HepG2 (cell line): ENCODE data around the gene SYTL1. TPM values are rescaled to one million over a fixed set of nuclear protein-coding genes. Genes with fewer than 3 reads are reported as not detected.

Experiments used
- ATAC-seq: fragments of 200-7000 bp; cut with Tn5 transposase; 3 replicates; pipeline ENCODE4 v1.9.1; 2020; ENCODE audit warnings: mild to moderate bottlenecking, moderate library complexity
- BruUV-seq: library from RNA; stranded (reverse); fragments of 400-500 nt; replicated peaks from 2 replicates; lab custom pipeline; 2021; lab: Mats Ljungman, UMichigan
- CTCF ChIA-PET: fragments of 300-600 bp; formaldehyde crosslinking; extraction: SDS; loops from one replicate; lab custom pipeline; 2021; ENCODE audit warnings: low total read pairs, inconsistent platforms, low intra/inter-chr PET ratio; lab: Yijun Ruan, JAX
- POLR2A ChIA-PET: fragments of 350-600 bp; sonication (Branson Sonifier 250); formaldehyde crosslinking; loops from one replicate; lab custom pipeline; 2020; ENCODE audit warnings: antibody characterized with exemption, inconsistent platforms; lab: Yijun Ruan, JAX
- DNase-seq: peaks from one replicate; pipeline ENCODE4 v3.0.0-alpha.2; 2015; ENCODE audit warnings: low spot score
- FAIRE-seq: peaks from 3 replicates; lab custom pipeline; 2011; peaks lifted over from hg19 to GRCh38; lab: Jason Lieb, UNC
- H2AFZ ChIP-seq: one replicate; pipeline ENCODE4 v1.6.1; 2011; ENCODE audit warnings: low read length, inconsistent platforms
- H3K27ac ChIP-seq: fragments of 300-600 bp; 3 replicates; pipeline ENCODE4 v1.8.0; 2011; ENCODE audit warnings: mixed run types, mild to moderate bottlenecking, mixed read lengths, low read length, inconsistent platforms; ENCODE audit not compliant: insufficient read depth; ENCODE audit errors: extremely low read length
- H3K27me3 ChIP-seq, 2 experiments: fragments of 200-600 bp in 1 of 2; 2 replicates in 1 of 2; 3 replicates in 1 of 2; pipeline versions ENCODE4 v1.6.0 to v1.8.0; 2011; ENCODE audit warnings: low read length in 2 of 2, mild to moderate bottlenecking in 2 of 2, moderate library complexity in 2 of 2, inconsistent platforms in 1 of 2; ENCODE audit not compliant: insufficient read depth in 2 of 2, control insufficient read depth in 1 of 2
- H3K36me3 ChIP-seq, 2 experiments: fragments of 200-600 bp in 1 of 2; replicated peaks in 1 of 2; 2 replicates in 1 of 2; 3 replicates in 1 of 2; pipeline versions ENCODE4 v1.5.1 to v1.8.0; 2011; ENCODE audit warnings: low read length in 2 of 2, inconsistent platforms in 1 of 2; ENCODE audit not compliant: insufficient read depth in 2 of 2, control insufficient read depth in 1 of 2
- H3K4me1 ChIP-seq: 2 replicates; pipeline ENCODE4 v1.5.1; 2012; ENCODE audit warnings: low read length, inconsistent platforms; ENCODE audit not compliant: insufficient read depth
- H3K4me2 ChIP-seq: 2 replicates; pipeline ENCODE4 v1.6.0; 2011; ENCODE audit warnings: low read depth, low read length, inconsistent platforms
- H3K4me3 ChIP-seq, 3 experiments: fragments of 200-600 bp in 1 of 3; sonication (generic), shearing (Covaris generic) in 1 of 3; replicated peaks in 1 of 3; 2 replicates each; pipeline ENCODE4 v1.5.1; 2011 to 2016; ENCODE audit warnings: low read length in 3 of 3, inconsistent platforms in 2 of 3, low read depth in 2 of 3, mild to moderate bottlenecking in 2 of 3, control low read depth in 1 of 3, mixed read lengths in 1 of 3; ENCODE audit not compliant: insufficient read depth in 1 of 3
- H3K79me2 ChIP-seq: one replicate; pipeline ENCODE4 v1.6.1; 2011; ENCODE audit warnings: low read length, inconsistent platforms; ENCODE audit not compliant: insufficient read depth
- H3K9ac ChIP-seq: 2 replicates; pipeline ENCODE4 v1.6.0; 2011; ENCODE audit warnings: mild to moderate bottlenecking, low read depth, low read length, inconsistent platforms; ENCODE audit not compliant: insufficient read depth
- H3K9me3 ChIP-seq: 2 replicates; pipeline ENCODE4 v1.5.1; 2012; ENCODE audit warnings: mild to moderate bottlenecking, low read length
- H4K20me1 ChIP-seq: 2 replicates; pipeline ENCODE4 v1.6.0; 2011; ENCODE audit warnings: inconsistent platforms, mild to moderate bottlenecking, low read length, moderate library complexity; ENCODE audit not compliant: insufficient read depth
- BHLHE40 ChIP-seq: IDR thresholded peaks from 2 replicates; pipeline ENCODE4 v1.6.1; 2011; ENCODE audit warnings: low read length, improper control_type of control experiment
- CBX5 ChIP-seq: sonication (generic); formaldehyde crosslinking; IDR thresholded peaks from 2 replicates; pipeline ENCODE4 v1.4.0; 2020; ENCODE audit warnings: missing genetic modification reagents, borderline replicate concordance
- EEA1 ChIP-seq: sonication (generic); formaldehyde crosslinking; IDR thresholded peaks from 2 replicates; pipeline ENCODE4 v1.5.1; 2020; ENCODE audit warnings: mild to moderate bottlenecking, missing genetic modification reagents, borderline replicate concordance
- PAWR ChIP-seq: sonication (generic); formaldehyde crosslinking; IDR thresholded peaks from 2 replicates; pipeline ENCODE4 v1.4.0; 2020; ENCODE audit warnings: missing genetic modification reagents, mild to moderate bottlenecking, borderline replicate concordance
- PHB2 ChIP-seq: fragments of 450-650 bp; IDR thresholded peaks from 2 replicates; pipeline ENCODE4 v1.6.1; 2018; ENCODE audit not compliant: partially characterized antibody
- SP1 ChIP-seq, 2 experiments: fragments of 450-650 bp in 1 of 2; sonication (generic) in 1 of 2; formaldehyde crosslinking in 1 of 2; IDR thresholded peaks; 2 replicates each; pipeline versions ENCODE4 v1.4.0 to v1.6.1; 2016 to 2020; ENCODE audit warnings: missing genetic modification reagents in 1 of 2
- TAF1 ChIP-seq: sonication (generic); formaldehyde crosslinking; IDR thresholded peaks from 2 replicates; pipeline ENCODE4 v1.4.0; 2020; ENCODE audit warnings: missing genetic modification reagents
- U2AF1 ChIP-seq: fragments of 200-400 bp; formaldehyde crosslinking; optimal IDR thresholded peaks from 2 replicates; pipeline ENCODE3; 2017; ENCODE audit warnings: mild to moderate bottlenecking, low read depth, low read length
- ZNF430 ChIP-seq: sonication (generic); formaldehyde crosslinking; IDR thresholded peaks from 2 replicates; pipeline ENCODE4 v1.9.0; 2021; ENCODE audit warnings: mild to moderate bottlenecking, missing genetic modification reagents
- ZNF431 ChIP-seq: sonication (generic); formaldehyde crosslinking; IDR thresholded peaks from 2 replicates; pipeline ENCODE4 v1.9.0; 2022; ENCODE audit warnings: missing genetic modification reagents, low read depth, mild to moderate bottlenecking, borderline replicate concordance
- ZNF891 ChIP-seq: sonication (generic); formaldehyde crosslinking; IDR thresholded peaks from 2 replicates; pipeline ENCODE4 v1.5.0; 2020; ENCODE audit warnings: mild to moderate bottlenecking, missing genetic modification reagents
- WGBS: methylation state at CpG from one replicate; pipeline ENCODE4 v1.1.6; 2017; ENCODE audit warnings: low lambda C conversion rate; 5-methylcytosine and 5-hydroxymethylcytosine counted together
- in situ Hi-C: cut with HindIII; loops from 2 replicates; pipeline ENCODE4 v1.10.0; 2017; ENCODE audit warnings: low pct_unique_long_range_greater_than_20kb; ENCODE audit not compliant: extremely low pct_ligation_motif_present
- intact Hi-C: fragments of 100-400 bp; cut with micrococcal nuclease; formaldehyde crosslinking; loops from one replicate; pipeline ENCODE4 v1.10.0; 2022; ENCODE audit not compliant: unreplicated experiment
- polyA plus RNA-seq, 8 experiments: library from polyadenylated mRNA; depleted of rRNA in 3 of 8; stranded (reverse) in 7 of 8; unstranded in 1 of 8; fragments of >200 nt; fragmentation: Illumina TruSeq in 4 of 8; extraction: Trizol in 4 of 8; gene quantifications; 2 replicates each; pipeline versions ENCODE4 v1.2.1 to v1.2.3, GENCODE V29; 2011 to 2016; ENCODE audit warnings: low read depth in 4 of 8, missing spikeins in 1 of 8, mixed read lengths in 1 of 8; ENCODE audit not compliant: insufficient read depth in 1 of 8
- total RNA-seq, 5 experiments: library from RNA; depleted of rRNA; stranded (reverse); fragments of >200 nt; fragmentation: Illumina TruSeq; extraction: Trizol; gene quantifications; 2 replicates each; pipeline ENCODE4 v1.2.3, GENCODE V29; 2016; ENCODE audit warnings: low read depth in 1 of 5
- TF ChIP-seq, protein P1 (sequence below): sonication (generic); formaldehyde crosslinking; IDR thresholded peaks from 2 replicates; pipeline ENCODE4 v1.4.0; 2020; ENCODE audit warnings: missing genetic modification reagents
- TF ChIP-seq, protein P2 (sequence below): sonication (generic); formaldehyde crosslinking; IDR thresholded peaks from 2 replicates; pipeline ENCODE4 v1.5.1; 2020; ENCODE audit warnings: mild to moderate bottlenecking, missing genetic modification reagents
- TF ChIP-seq, protein P3 (sequence below): sonication (generic); formaldehyde crosslinking; IDR thresholded peaks from 2 replicates; pipeline ENCODE4 v1.4.0; 2020; ENCODE audit warnings: mild to moderate bottlenecking, missing genetic modification reagents

SYTL1 gene
- total and polyA plus RNA-seq, 2 of the 13 experiments (the other 11 are each of a cell fraction or from before 2014, with no cell fraction given) = 11.1 to 17.8 TPM

DNA sequence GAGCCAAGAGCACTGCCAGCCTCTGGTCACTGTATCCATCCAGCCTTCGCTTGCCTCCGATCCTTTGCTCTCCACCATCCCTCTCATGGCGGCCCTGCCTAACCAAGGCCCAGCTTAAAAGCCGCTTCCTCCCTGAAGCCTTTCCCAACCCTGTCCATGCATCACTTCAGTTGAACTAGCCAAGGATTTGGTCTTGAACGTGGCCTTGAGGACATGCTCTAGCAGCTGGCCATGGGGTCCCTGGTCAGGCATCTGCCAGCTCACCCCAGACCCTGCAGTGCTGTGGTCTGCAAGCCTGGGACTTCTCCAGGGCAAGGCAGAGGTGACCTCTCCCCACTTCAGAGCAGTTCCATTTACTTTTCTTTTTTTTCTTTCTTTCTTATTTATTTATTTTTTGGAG, 5.1 kb upstream of the SYTL1 start:
- in situ Hi-C loops = no loop called here
- no peak overlapping the region for H2AFZ ChIP-seq
- H3K79me2 ChIP-seq = no peaks in the 10 kb centered on the region
- H3K27ac ChIP-seq = no peak overlapping the region
- FAIRE-seq (no peak), DNase-seq (no peak), ATAC-seq (no peak)
- H3K4me3 ChIP-seq = no peak overlapping the region
- 98% methylated on average over 5 of the region's 5 CpGs for WGBS
- H3K36me3 ChIP-seq = peaks cover 16 to 38% of the 10 kb centered on the region in 2 experiments
- H3K4me1 ChIP-seq = peaks cover 11% of the 10 kb centered on the region
- CTCF ChIA-PET = no interaction called here
- intact Hi-C loops = no loop called here
- H4K20me1 ChIP-seq = no peaks in the 10 kb centered on the region
- POLR2A ChIA-PET = interaction anchor here (1.9 kb wide), 1 partner anchor 14 kb away, joined by 4 read pairs; no protein-coding TSS in a partner anchor
- no peaks in the 10 kb centered on the region for H3K27me3 ChIP-seq
- BruUV-seq = no TSS peak
- H3K4me2 ChIP-seq = no peak overlapping the region
- H3K9ac ChIP-seq = no peak overlapping the region
- H3K9me3 ChIP-seq = no peaks in the 10 kb centered on the region
- TF ChIP-seq EEA1 (CRISPR knock-in tag) = no peak
- no peak for TF ChIP-seq ZNF431 (CRISPR knock-in tag)
- TF ChIP-seq, protein P1, sequence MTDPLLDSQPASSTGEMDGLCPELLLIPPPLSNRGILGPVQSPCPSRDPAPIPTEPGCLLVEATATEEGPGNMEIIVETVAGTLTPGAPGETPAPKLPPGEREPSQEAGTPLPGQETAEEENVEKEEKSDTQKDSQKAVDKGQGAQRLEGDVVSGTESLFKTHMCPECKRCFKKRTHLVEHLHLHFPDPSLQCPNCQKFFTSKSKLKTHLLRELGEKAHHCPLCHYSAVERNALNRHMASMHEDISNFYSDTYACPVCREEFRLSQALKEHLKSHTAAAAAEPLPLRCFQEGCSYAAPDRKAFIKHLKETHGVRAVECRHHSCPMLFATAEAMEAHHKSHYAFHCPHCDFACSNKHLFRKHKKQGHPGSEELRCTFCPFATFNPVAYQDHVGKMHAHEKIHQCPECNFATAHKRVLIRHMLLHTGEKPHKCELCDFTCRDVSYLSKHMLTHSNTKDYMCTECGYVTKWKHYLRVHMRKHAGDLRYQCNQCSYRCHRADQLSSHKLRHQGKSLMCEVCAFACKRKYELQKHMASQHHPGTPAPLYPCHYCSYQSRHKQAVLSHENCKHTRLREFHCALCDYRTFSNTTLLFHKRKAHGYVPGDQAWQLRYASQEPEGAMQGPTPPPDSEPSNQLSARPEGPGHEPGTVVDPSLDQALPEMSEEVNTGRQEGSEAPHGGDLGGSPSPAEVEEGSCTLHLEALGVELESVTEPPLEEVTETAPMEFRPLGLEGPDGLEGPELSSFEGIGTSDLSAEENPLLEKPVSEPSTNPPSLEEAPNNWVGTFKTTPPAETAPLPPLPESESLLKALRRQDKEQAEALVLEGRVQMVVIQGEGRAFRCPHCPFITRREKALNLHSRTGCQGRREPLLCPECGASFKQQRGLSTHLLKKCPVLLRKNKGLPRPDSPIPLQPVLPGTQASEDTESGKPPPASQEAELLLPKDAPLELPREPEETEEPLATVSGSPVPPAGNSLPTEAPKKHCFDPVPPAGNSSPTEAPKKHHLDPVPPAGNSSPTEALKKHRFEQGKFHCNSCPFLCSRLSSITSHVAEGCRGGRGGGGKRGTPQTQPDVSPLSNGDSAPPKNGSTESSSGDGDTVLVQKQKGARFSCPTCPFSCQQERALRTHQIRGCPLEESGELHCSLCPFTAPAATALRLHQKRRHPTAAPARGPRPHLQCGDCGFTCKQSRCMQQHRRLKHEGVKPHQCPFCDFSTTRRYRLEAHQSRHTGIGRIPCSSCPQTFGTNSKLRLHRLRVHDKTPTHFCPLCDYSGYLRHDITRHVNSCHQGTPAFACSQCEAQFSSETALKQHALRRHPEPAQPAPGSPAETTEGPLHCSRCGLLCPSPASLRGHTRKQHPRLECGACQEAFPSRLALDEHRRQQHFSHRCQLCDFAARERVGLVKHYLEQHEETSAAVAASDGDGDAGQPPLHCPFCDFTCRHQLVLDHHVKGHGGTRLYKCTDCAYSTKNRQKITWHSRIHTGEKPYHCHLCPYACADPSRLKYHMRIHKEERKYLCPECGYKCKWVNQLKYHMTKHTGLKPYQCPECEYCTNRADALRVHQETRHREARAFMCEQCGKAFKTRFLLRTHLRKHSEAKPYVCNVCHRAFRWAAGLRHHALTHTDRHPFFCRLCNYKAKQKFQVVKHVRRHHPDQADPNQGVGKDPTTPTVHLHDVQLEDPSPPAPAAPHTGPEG (CRISPR knock-in tag) = no peak
- no peak for TF ChIP-seq PAWR (CRISPR knock-in tag)
- no peak for TF ChIP-seq SP1 (IDR thresholded peaks at IDR 0.05)
- TF ChIP-seq SP1 (CRISPR knock-in tag; IDR thresholded peaks at IDR 0.05) = no peak
- TF ChIP-seq, protein P2, sequence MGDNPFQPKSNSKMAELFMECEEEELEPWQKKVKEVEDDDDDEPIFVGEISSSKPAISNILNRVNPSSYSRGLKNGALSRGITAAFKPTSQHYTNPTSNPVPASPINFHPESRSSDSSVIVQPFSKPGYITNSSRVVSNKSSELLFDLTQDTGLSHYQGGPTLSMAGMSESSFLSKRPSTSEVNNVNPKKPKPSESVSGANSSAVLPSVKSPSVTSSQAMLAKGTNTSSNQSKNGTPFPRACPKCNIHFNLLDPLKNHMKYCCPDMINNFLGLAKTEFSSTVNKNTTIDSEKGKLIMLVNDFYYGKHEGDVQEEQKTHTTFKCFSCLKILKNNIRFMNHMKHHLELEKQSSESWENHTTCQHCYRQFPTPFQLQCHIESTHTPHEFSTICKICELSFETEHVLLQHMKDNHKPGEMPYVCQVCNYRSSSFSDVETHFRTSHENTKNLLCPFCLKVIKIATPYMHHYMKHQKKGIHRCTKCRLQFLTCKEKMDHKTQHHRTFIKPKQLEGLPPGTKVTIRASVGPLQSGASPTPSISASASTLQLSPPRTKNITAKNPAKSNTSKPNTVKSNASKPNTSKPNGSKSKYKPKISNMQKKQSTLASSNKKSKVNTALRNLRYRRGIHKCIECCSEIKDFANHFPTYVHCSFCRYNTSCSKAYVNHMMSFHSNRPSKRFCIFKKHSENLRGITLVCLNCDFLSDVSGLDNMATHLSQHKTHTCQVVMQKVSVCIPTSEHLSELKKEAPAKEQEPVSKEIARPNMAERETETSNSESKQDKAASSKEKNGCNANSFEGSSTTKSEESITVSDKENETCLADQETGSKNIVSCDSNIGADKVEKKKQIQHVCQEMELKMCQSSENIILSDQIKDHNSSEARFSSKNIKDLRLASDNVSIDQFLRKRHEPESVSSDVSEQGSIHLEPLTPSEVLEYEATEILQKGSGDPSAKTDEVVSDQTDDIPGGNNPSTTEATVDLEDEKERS (CRISPR knock-in tag) = no peak
- TF ChIP-seq PHB2 = no peak
- TF ChIP-seq, protein P3, sequence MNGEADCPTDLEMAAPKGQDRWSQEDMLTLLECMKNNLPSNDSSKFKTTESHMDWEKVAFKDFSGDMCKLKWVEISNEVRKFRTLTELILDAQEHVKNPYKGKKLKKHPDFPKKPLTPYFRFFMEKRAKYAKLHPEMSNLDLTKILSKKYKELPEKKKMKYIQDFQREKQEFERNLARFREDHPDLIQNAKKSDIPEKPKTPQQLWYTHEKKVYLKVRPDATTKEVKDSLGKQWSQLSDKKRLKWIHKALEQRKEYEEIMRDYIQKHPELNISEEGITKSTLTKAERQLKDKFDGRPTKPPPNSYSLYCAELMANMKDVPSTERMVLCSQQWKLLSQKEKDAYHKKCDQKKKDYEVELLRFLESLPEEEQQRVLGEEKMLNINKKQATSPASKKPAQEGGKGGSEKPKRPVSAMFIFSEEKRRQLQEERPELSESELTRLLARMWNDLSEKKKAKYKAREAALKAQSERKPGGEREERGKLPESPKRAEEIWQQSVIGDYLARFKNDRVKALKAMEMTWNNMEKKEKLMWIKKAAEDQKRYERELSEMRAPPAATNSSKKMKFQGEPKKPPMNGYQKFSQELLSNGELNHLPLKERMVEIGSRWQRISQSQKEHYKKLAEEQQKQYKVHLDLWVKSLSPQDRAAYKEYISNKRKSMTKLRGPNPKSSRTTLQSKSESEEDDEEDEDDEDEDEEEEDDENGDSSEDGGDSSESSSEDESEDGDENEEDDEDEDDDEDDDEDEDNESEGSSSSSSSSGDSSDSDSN = no peak
- TF ChIP-seq ZNF430 (CRISPR knock-in tag) = no peak
- no peak for TF ChIP-seq ZNF891
- no peak for TF ChIP-seq U2AF1
- no peak for TF ChIP-seq CBX5
- no peak for TF ChIP-seq BHLHE40
- TF ChIP-seq TAF1 (CRISPR knock-in tag) = no peak
